AG04450 (cell line): ENCODE measurements around the gene TMEM52B. TPM values are rescaled to one million over a fixed set of nuclear protein-coding genes. Genes with fewer than 3 reads are reported as not detected.

Experiments
- CTCF ChIA-PET: fragments of 300-600, 350-600 bp; formaldehyde crosslinking; extraction: SDS; loops from one replicate; lab custom pipeline; 2022; ENCODE audit warnings: antibody characterized with exemption, inconsistent platforms; lab: Charles Lee
- POLR2A ChIA-PET: fragments of 350-600 bp; formaldehyde crosslinking; extraction: SDS; loops from one replicate; lab custom pipeline; 2021; ENCODE audit warnings: antibody characterized with exemption, inconsistent platforms; lab: Yijun Ruan, JAX
- DNase-seq: peaks from one replicate; pipeline ENCODE4 v3.0.0-alpha.2; 2011; ENCODE audit warnings: low read depth, low spot score
- H3K27ac ChIP-seq: one replicate; pipeline ENCODE4 v1.5.1; 2012; ENCODE audit warnings: low read depth, low read length, control low read depth
- H3K27me3 ChIP-seq: one replicate; pipeline ENCODE4 v1.6.0; 2012; ENCODE audit warnings: low read length; ENCODE audit not compliant: control insufficient read depth, insufficient read depth
- H3K4me3 ChIP-seq: 2 replicates; pipeline ENCODE4 v1.5.1; 2011; ENCODE audit warnings: mild to moderate bottlenecking, low read depth, low read length, control low read depth
- H3K9me3 ChIP-seq: 2 replicates; pipeline ENCODE4 v1.5.1; 2012; ENCODE audit warnings: low read length; ENCODE audit not compliant: control insufficient read depth, insufficient read depth
- CTCF ChIP-seq: IDR thresholded peaks from 2 replicates; pipeline ENCODE4 v1.5.1; 2011; ENCODE audit warnings: low read depth, low read length, control low read depth, inconsistent platforms
- polyA plus RNA-seq: library from polyadenylated mRNA; depleted of rRNA; stranded (reverse); fragments of >200 nt; gene quantifications from 2 replicates; pipeline ENCODE4 v1.2.3, GENCODE V29; 2011

The TMEM52B gene
- polyA plus RNA-seq, 1 experiment = 8.3 TPM

GRCh38 chr12:10158406-10158805 is 20.4 kb upstream of the TMEM52B start:
- CTCF ChIA-PET = interaction anchor here (0.5 to 0.7 kb wide), 4 partner anchors 36 to 1675 kb away, joined by 3 read pairs; no protein-coding TSS in a partner anchor
- POLR2A ChIA-PET = no interaction called here
- no peak overlapping the region for H3K4me3 ChIP-seq
- H3K27ac ChIP-seq = no peak overlapping the region
- H3K9me3 ChIP-seq = no peaks in the 10 kb centered on the region
- no peak for TF ChIP-seq CTCF
- DNase-seq = no peak
- H3K27me3 ChIP-seq = no peaks in the 10 kb centered on the region

GRCh38 chr12:10159280-10159679 is 19.6 kb upstream of the TMEM52B start:
- POLR2A ChIA-PET = no interaction called here
- Histone ChIP-seq H3K9me3 (no peaks in the 10 kb centered on the region), H3K27me3 (no peaks in the 10 kb centered on the region), H3K27ac (no peak overlapping the region), H3K4me3 (no peak overlapping the region)
- CTCF ChIA-PET = no interaction called here
- no peak for DNase-seq
- TF ChIP-seq CTCF = no peak

GRCh38 chr12:10160617-10161385 is 18.0 kb upstream of the TMEM52B start:
- TF ChIP-seq CTCF = no peak
- no peak for DNase-seq
- H3K27ac ChIP-seq = no peak overlapping the region
- no peaks in the 10 kb centered on the region for H3K27me3 ChIP-seq
- H3K9me3 ChIP-seq = no peaks in the 10 kb centered on the region
- ChIA-PET POLR2A (no interaction called here), CTCF (interaction anchor here (0.6 to 1.2 kb wide), 2 partner anchors 151 to 359 kb away, joined by 3 read pairs; partner anchors contain the start of gene CLEC12B)
- H3K4me3 ChIP-seq = no peak overlapping the region

- POLR2A ChIA-PET = no interaction called here
- Histone ChIP-seq H3K27ac (no peak overlapping the region), H3K4me3 (no peak overlapping the region), H3K27me3 (no peaks in the 10 kb centered on the region), H3K9me3 (no peaks in the 10 kb centered on the region)
- CTCF ChIA-PET = interaction anchor here (7.0 kb wide), 1 partner anchor 11 kb away, joined by 50 read pairs; no protein-coding TSS in a partner anchor
- no peak for TF ChIP-seq CTCF
- DNase-seq = no peak
Measured at GRCh38 chr12:10163084-10163483, 15.7 kb upstream of the TMEM52B start.

GRCh38 chr12:10165421-10165820 is 13.4 kb upstream of the TMEM52B start:
- H3K4me3 ChIP-seq = no peak overlapping the region
- no peak for TF ChIP-seq CTCF
- no peak overlapping the region for H3K27ac ChIP-seq
- no peaks in the 10 kb centered on the region for H3K9me3 ChIP-seq
- ChIA-PET POLR2A (no interaction called here), CTCF (interaction anchor here (7.0 kb wide), 1 partner anchor 13 kb away, joined by 50 read pairs; no protein-coding TSS in a partner anchor)
- no peaks in the 10 kb centered on the region for H3K27me3 ChIP-seq
- DNase-seq = no peak
